ENCODE data around the gene RERE.
"Not testable (repeated sequence)": the region's sequence is repeated elsewhere in the genome, so short reads cannot be mapped to it uniquely, and the experiment has no call there.

RERE gene

GRCh38 chr1:8631163-8631562 lies 186.3 kb downstream of the RERE start:
- no peak for FAIRE-seq

GRCh38 chr1:8629241-8630091 lies 188.0 kb downstream of the RERE start:
- no peak for FAIRE-seq

- FAIRE-seq = no peak
Observed at GRCh38 chr1:8628606-8629005, 188.8 kb downstream of the RERE start.

GRCh38 chr1:8627728-8628127 lies 189.7 kb downstream of the RERE start:
- FAIRE-seq = no peak

GRCh38 chr1:8625981-8626898 lies 191.2 kb downstream of the RERE start:
- no peak for FAIRE-seq

GRCh38 chr1:8625491-8625890 lies 191.9 kb downstream of the RERE start:
- FAIRE-seq = no peak

GRCh38 chr1:8623651-8624192 lies 193.7 kb downstream of the RERE start:
- not testable (repeated sequence) for FAIRE-seq

GRCh38 chr1:8621785-8622348 lies 195.6 kb downstream of the RERE start:
- FAIRE-seq = peak; percentile 87

- not testable (repeated sequence) for FAIRE-seq
Observed at GRCh38 chr1:8621034-8621582, 196.3 kb downstream of the RERE start.

GRCh38 chr1:8619917-8620502 lies 197.4 kb downstream of the RERE start:
- FAIRE-seq = not testable (repeated sequence)

GRCh38 chr1:8619419-8619818 lies 198.0 kb downstream of the RERE start:
- FAIRE-seq = peak; percentile 89

- not testable (repeated sequence) for FAIRE-seq
Observed at GRCh38 chr1:8616791-8617190, 200.6 kb downstream of the RERE start.

GRCh38 chr1:8611634-8612515 lies 205.6 kb downstream of the RERE start:
- FAIRE-seq = not testable (repeated sequence)

GRCh38 chr1:8607906-8608305 lies 209.5 kb downstream of the RERE start:
- no peak for FAIRE-seq

- no peak for FAIRE-seq
Observed at GRCh38 chr1:8604041-8604945, 213.1 kb downstream of the RERE start.

GRCh38 chr1:8603220-8603616 lies 214.2 kb downstream of the RERE start:
- no peak for FAIRE-seq

- no peak for FAIRE-seq
Observed at GRCh38 chr1:8602471-8603219, 214.8 kb downstream of the RERE start.

GRCh38 chr1:8600336-8600735 lies 217.1 kb downstream of the RERE start:
- FAIRE-seq = no peak

- FAIRE-seq = no peak
Observed at GRCh38 chr1:8599646-8600212, 217.7 kb downstream of the RERE start.
